ENCODE results near the gene TUBGCP3. TPM values are rescaled to one million over a fixed set of nuclear protein-coding genes. Genes with fewer than 3 reads are reported as not detected.

TUBGCP3 gene
- total RNA-seq, 1 experiment from 2014 or later, result 12.2 TPM

DNA sequence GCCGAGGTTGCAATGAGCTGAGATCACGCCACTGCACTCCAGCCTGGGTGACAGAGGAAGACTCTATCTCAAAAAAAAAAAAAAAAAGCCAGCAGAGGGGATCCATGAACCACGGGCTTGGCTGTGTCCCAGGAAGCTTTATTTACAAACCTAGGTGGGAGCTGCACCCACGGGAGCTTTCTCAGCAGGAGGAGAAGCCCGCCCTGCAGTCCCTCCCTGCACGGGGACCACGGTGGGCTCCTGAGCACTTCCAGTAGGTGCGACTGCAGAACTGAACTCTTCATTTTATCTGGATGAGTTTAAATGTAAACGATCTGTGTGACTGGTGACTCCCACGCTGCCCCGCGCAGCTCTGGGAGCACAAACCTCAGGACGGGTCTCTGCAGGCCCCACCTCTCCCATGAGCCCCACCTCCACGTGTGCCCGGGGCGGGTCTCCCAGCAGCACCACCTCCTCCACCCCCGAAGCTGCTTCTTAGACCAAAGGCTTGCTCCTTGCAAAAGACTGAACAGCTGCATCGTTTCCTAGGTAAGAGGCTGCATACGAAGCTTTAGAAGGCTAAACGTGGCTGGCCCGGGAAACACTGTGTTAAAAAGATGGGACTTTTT is 145.4 kb downstream of the TUBGCP3 start:
- peak; percentile 43 for DNase-seq (ENCODE audit: low read depth)

DNA sequence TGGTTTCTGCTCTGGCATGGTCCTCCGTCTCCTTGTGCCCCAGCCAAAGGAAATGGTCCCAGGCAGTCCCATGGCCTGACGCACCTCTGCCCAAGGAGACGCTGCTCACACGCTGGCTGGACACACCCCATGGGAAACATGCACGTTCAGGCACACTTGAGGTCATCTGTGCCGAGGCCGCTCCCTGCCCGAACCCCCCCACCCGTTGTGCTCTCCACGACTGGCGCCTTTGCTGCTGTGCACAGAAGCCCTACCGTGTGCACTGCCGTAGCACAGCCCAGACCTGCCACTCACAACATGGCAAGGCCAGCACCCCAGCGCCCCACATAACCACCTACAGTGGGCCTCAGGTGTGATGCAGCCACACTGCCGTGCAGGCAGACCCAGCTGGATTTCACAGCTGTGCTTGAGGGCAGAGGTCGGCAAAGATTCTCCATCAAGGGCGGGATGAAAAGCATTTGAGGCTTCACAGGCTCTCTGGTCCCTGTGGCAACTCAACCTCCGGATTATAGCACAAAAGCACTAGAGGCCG is 146.1 kb downstream of the TUBGCP3 start:
- DNase-seq (ENCODE audit: low read depth), result no peak

DNA sequence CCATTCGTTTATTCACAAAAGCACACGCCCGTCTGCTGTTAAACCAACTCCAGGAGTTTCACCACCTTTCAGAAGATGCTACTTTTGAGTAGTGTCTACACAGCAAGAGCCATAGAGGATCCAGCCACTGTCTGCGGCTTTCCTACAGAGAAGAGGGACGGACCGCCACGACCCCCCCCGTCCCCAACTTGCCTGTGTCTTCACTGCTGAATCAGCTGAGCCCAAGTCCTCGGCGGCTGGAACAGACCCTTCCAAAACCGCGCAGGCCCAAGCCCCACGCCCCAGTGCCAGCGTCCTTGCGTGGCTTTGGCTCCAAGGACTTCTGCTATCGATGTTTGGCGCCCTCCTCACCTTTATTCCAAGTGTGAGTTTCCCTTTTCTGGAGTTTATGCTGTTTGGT is 146.7 kb downstream of the TUBGCP3 start:
- no peak for DNase-seq (ENCODE audit: low read depth)

DNA sequence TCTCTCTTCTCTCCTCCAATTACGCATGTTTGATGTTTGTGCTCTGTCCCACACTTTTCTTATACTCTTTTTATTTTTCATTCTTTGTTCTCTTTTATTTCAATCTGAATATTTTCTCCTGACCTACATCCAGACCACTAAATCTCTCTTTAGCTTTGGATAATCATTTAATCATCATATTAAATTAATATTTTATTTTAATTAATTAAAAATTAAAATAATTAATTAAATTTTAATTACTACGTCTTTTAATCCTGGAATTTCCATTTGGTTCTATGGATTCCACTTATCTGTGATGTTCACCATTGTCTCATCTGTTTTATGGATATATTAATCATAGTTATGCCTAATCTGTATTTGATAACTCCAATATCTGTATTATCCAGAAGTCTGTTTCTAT is 149.4 kb downstream of the TUBGCP3 start:
- no peak for DNase-seq (ENCODE audit: low read depth)

DNA sequence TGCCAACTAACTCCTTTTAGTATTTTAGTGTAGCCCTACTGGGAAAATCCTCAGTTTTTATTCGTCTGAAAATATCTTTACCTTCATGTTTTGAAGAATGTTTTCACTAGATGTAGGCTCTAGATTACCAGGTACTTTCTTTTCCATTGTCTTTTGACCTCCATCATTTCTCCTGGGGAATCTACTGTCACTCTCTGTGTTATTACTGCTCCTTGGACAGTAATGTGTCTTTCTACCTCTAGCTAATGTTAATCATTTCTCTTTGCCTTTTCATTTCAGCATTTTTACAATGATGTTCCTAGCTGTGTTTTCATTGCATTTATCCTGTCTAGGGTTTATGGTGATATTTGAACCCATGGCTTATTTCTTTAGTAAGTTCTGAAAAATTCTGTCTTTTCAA is 149.9 kb downstream of the TUBGCP3 start:
- no peak for DNase-seq (ENCODE audit: low read depth)

DNA sequence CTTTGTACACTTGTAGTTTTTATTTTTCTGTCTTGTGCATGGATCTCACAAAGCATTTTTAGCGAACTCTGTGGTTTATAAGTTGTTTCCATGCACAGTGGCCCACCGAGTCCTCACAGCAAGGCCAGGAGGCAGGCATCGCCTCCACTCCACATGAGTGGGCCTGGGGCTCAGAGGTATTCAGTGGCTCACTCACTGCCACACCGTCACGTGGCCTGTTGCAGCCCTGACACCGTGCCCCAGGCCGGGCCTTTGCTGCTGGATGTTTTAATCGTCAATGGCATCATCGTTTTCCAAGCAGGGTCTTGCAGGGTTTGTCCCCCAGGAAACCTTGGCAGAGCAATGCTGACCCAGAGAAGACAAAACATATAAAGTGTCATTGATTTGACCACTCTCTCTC is 152.0 kb downstream of the TUBGCP3 start:
- no peak for DNase-seq (ENCODE audit: low read depth)

Other genes with a start within 250 kb of the TUBGCP3 start
- not detected in 2 replicates for gene SPACA7, start 211.8 kb downstream of the TUBGCP3 start, total RNA-seq (2014; rRNA removed; shearing (Covaris generic))
- gene ATP11A, start 101.9 kb upstream of the TUBGCP3 start, total RNA-seq (2014; rRNA removed; shearing (Covaris generic)), result 1.9 and 2.0 TPM in 2 replicates

Data from Daoy (cell line).